Spinal cord (tissue), 10 donors: Measurements from ENCODE around the gene STXBP1. TPM values are rescaled to one million over a fixed set of nuclear protein-coding genes. Genes with fewer than 3 reads are reported as not detected.

Experiments
- DNase-seq, 6 donors: peaks; one replicate each; pipeline versions ENCODE4 v3.0.0 to v3.0.0-alpha.2; 2013 to 2015; ENCODE audit warnings: low spot score in 6 of 6, low read depth in 4 of 6
- H3K27ac ChIP-seq: one replicate; pipeline ENCODE4 v1.5.1; 2013; ENCODE audit warnings: low read depth, low read length, control low read depth
- H3K27me3 ChIP-seq: one replicate; pipeline ENCODE4 v1.6.1; 2013; ENCODE audit warnings: low read length; ENCODE audit not compliant: control insufficient read depth, insufficient read depth
- H3K36me3 ChIP-seq: one replicate; pipeline ENCODE4 v1.6.1; 2013; ENCODE audit warnings: low read length; ENCODE audit not compliant: control insufficient read depth, insufficient read depth
- H3K4me1 ChIP-seq: one replicate; pipeline ENCODE4 v1.6.1; 2013; ENCODE audit warnings: low read length; ENCODE audit not compliant: control insufficient read depth, insufficient read depth
- H3K4me3 ChIP-seq: one replicate; pipeline ENCODE4 v1.5.1; 2013; ENCODE audit warnings: low read depth, low read length, control low read depth
- H3K9me3 ChIP-seq: one replicate; pipeline ENCODE4 v1.6.1; 2013; ENCODE audit warnings: low read length; ENCODE audit not compliant: control insufficient read depth, insufficient read depth
- WGBS: methylation state at CpG from one replicate; pipeline ENCODE4 v1.1.5; 2013; ENCODE audit warnings: missing lambda C conversion rate; ENCODE audit not compliant: insufficient coverage; 5-methylcytosine and 5-hydroxymethylcytosine counted together
- polyA plus RNA-seq, 2 donors: library from polyadenylated mRNA; unstranded; fragments of 120-200 nt; gene quantifications; one replicate each; pipeline ENCODE4 v1.2.1, GENCODE V29; 2013; ENCODE audit not compliant: insufficient read length in 2 of 2
- total RNA-seq, 2 donors: library from RNA; depleted of rRNA in 1 of 2; stranded (reverse); fragments of 120-200 nt in 1 of 2; fragments of >200 nt in 1 of 2; gene quantifications; one replicate each; pipeline versions ENCODE4 v1.2.3 to v1.2.4, GENCODE V29; 2013 to 2014
- donor health status: healthy.

STXBP1 gene
- total and polyA plus RNA-seq, 4 donors, result 45.0 to 301 (median 190) TPM

GRCh38 chr9:127682351-127683136 lies 70.5 kb downstream of the STXBP1 start:
- Histone ChIP-seq H3K27ac (no peak overlapping the region), H3K4me1 (peaks cover 11% of the 10 kb centered on the region), H3K36me3 (peaks cover 80% of the 10 kb centered on the region), H3K4me3 (no peak overlapping the region), H3K9me3 (no peaks in the 10 kb centered on the region), H3K27me3 (no peaks in the 10 kb centered on the region)
- DNase-seq, result no peak
- WGBS, result 97% methylated on average over 16 of the region's 23 CpGs

DNA sequence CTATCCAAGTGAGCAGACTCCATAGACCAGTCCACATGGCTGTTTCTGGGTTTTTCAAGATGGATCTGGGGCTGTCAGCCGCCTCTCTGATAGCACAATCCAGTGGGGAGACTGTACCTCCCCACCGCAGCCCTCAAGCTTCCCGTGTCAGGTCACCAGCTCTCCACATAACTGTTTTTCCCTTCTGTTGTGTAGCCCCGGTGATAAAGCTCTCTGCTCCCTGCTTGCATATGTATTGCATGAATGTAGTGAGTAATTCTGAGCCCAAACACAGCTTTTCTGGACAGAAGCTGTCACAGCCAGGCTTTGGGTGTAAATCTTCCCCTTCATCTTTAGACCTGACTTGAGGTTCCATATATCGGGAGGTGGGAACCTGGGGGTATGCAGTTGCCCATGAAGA lies 71.6 kb downstream of the STXBP1 start:
- WGBS, result 88% methylated on average over 3 of the region's 5 CpGs
- Histone ChIP-seq H3K4me3 (no peak overlapping the region), H3K36me3 (peaks cover 77% of the 10 kb centered on the region), H3K27me3 (no peaks in the 10 kb centered on the region), H3K4me1 (peaks cover 10% of the 10 kb centered on the region), H3K27ac (no peak overlapping the region), H3K9me3 (no peaks in the 10 kb centered on the region)
- no peak for DNase-seq

DNA sequence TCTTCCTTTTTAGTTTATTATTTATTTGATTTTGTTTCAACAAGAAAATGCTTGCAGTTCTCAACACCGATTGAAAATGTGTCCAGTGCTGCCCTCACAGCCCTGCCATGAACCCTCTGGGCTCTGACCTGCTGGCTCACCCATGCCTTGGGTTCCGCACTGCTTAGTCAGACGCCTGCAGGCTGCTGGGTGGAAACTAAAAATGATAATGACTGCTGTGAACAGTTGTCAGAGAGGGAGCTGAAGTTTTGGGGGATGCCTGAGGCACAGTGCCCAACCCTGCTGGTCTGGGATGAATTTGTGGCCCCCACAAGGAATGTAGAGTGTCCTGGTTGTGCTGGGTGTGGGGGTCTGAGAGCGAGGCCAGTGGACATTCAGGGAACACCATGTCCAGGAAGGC lies 72.5 kb downstream of the STXBP1 start:
- Histone ChIP-seq H3K4me3 (no peak overlapping the region), H3K4me1 (peaks cover 7% of the 10 kb centered on the region), H3K36me3 (peaks cover 77% of the 10 kb centered on the region), H3K27ac (no peak overlapping the region), H3K9me3 (no peaks in the 10 kb centered on the region), H3K27me3 (no peaks in the 10 kb centered on the region)
- no peak for DNase-seq
- WGBS, result 88% methylated on average over 4 of the region's 4 CpGs

DNA sequence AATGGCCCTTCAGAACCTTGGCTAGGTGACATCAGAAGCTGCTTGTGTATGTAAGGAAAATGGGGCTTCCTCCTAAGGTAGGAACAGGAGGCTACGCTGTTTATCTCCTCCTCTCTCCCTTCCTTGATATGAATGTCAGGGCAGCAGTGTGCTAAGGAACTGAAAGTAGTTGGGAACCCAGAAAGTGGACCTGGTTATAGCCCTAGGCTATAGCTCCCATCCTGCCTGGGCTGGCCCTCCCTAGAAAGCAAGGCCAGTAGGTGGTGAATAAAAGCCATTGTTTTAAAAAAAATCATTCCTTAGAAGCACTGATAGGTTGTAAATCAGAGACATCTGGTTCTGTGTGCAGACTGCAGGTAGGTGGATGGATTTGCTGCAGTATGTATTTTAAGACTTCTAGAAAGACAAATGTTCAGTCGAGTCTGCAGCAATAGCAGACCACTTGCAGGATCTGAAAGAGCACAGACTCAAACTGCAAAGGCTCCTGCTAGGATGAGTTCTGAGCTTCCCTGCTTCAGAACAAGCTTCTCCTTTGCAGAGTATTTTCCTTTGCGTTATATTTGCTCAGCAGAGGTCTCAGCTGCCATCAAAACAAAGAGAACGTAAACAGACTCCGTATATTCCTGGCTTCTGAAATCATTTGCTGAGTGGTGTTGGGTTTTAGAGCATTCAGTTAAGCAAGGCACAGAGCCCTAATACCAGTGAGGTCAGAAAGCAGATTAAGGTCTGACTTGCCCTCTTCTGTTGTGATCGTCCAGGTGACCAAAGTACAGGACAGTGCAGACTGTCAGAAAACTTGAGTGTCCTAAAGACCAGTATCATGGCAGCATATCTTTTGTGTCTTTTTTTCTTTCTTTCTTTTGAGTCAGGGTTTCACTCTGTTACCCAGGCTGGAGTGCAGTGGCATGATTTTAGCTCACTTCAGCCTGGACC lies 74.7 kb downstream of the STXBP1 start:
- Histone ChIP-seq H3K4me3 (no peak overlapping the region), H3K27me3 (no peaks in the 10 kb centered on the region), H3K9me3 (no peaks in the 10 kb centered on the region), H3K27ac (no peak overlapping the region), H3K36me3 (peaks cover 77% of the 10 kb centered on the region), H3K4me1 (peaks cover 4% of the 10 kb centered on the region)
- WGBS, result 74% methylated on average over 4 of the region's 6 CpGs
- DNase-seq, result peak in 1 of 6 donors; percentile 10

DNA sequence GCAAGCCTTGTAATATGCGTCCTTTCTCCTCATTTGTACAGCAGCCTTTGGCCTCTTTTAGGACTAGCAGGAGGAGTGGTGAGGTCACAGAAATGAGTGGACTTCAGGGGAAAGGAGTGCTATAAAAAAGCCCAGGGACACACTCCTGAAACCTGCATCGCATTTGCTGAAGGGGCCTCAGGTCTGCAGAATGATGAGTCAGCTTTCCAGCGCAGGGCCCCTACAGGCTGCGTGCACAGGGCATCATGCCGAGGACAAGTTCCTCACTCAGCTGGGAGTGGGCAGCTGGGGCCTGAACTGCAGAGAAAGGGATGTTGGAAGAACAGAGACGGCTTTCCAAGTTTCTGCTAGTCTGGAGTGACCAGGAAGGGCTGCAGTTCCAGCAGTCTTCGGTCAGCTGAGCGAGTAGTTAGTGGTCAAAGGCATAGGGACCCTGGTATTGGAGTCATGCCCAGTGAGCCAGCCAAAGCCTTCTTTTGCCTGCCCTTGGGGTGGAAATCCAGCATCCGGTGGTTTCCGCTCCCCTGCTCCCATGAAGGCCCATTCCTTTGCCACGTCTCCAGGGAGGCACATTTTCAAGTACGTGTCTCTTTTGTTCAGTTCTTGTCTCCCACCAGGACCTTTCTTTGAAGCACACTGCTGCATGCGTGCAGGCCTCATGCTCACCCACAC lies 77.4 kb downstream of the STXBP1 start:
- Histone ChIP-seq H3K27ac (no peak overlapping the region), H3K4me1 (peaks cover 4% of the 10 kb centered on the region), H3K9me3 (no peaks in the 10 kb centered on the region), H3K36me3 (peaks cover 65% of the 10 kb centered on the region), H3K4me3 (no peak overlapping the region), H3K27me3 (no peaks in the 10 kb centered on the region)
- no peak for DNase-seq
- WGBS, result 76% methylated on average over 12 of the region's 13 CpGs

DNA sequence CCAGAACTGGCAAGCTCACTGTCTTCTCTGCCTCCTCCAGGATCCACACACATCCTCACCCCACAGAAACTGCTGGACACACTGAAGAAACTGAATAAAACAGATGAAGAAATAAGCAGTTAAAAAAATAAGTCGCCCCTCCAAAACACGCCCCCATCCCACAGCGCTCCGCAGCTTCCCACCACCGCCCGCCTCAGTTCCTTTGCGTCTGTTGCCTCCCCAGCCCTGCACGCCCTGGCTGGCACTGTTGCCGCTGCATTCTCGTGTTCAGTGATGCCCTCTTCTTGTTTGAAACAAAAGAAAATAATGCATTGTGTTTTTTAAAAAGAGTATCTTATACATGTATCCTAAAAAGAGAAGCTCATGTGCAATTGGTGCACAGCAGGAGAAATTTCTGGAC lies 78.7 kb downstream of the STXBP1 start:
- peaks cover 62% of the 10 kb centered on the region for H3K36me3 ChIP-seq

GRCh38 chr9:127692071-127692470 lies 80.0 kb downstream of the STXBP1 start:
- Histone ChIP-seq H3K4me3 (no peak overlapping the region), H3K36me3 (peaks cover 57% of the 10 kb centered on the region)
- 67% methylated on average over 12 of the region's 20 CpGs for WGBS

More for the DNA sequence above, 78.7 kb downstream of the STXBP1 start:
- Histone ChIP-seq H3K9me3 (no peaks in the 10 kb centered on the region), H3K27me3 (no peaks in the 10 kb centered on the region), H3K4me3 (no peak overlapping the region), H3K27ac (no peak overlapping the region), H3K4me1 (no peaks in the 10 kb centered on the region)
- no peak for DNase-seq
- 100% methylated on average over 8 of the region's 10 CpGs for WGBS

GRCh38 chr9:127693143-127693542 lies 81.1 kb downstream of the STXBP1 start:
- 88% methylated on average over 10 of the region's 10 CpGs for WGBS
- no peaks in the 10 kb centered on the region for H3K9me3 ChIP-seq
- H3K36me3 ChIP-seq, result peaks cover 47% of the 10 kb centered on the region
- no peaks in the 10 kb centered on the region for H3K4me1 ChIP-seq
- H3K4me3 ChIP-seq, result no peak overlapping the region
- H3K27ac ChIP-seq, result no peak overlapping the region
- DNase-seq, result no peak
- no peaks in the 10 kb centered on the region for H3K27me3 ChIP-seq

More at GRCh38 chr9:127692071-127692470, 80.0 kb downstream of the STXBP1 start:
- H3K9me3 ChIP-seq, result no peaks in the 10 kb centered on the region
- no peak for DNase-seq
- no peaks in the 10 kb centered on the region for H3K4me1 ChIP-seq
- no peak overlapping the region for H3K27ac ChIP-seq
- H3K27me3 ChIP-seq, result no peaks in the 10 kb centered on the region

- DNase-seq, result no peak
- Histone ChIP-seq H3K9me3 (no peaks in the 10 kb centered on the region), H3K27ac (no peak overlapping the region), H3K36me3 (peaks cover 43% of the 10 kb centered on the region), H3K4me1 (peaks cover 1% of the 10 kb centered on the region), H3K4me3 (no peak overlapping the region), H3K27me3 (no peaks in the 10 kb centered on the region)
- no CpG with 5 or more reads among the region's 4 CpGs for WGBS
These were observed 81.6 kb downstream of the STXBP1 start for GRCh38 chr9:127693697-127694096.
